Small intestine (tissue), 7 donors: ENCODE measurements around the gene UBC. TPM values are rescaled to one million over a fixed set of nuclear protein-coding genes. Genes with fewer than 3 reads are reported as not detected.
A peak's percentile ranks its signal among the peaks of the same experiment; 100 is the strongest.

ENCODE experiments used
- DNase-seq, 2 donors: peaks; one replicate each; pipeline versions ENCODE4 v3.0.0 to v3.0.0-alpha.2; 2013
- FAIRE-seq: peaks from 2 replicates; lab custom pipeline; 2012; peaks lifted over from hg19 to GRCh38; lab: Jason Lieb, UNC
- H3K27ac ChIP-seq, 3 donors: one replicate each; pipeline ENCODE4 v1.5.1; 2013; ENCODE audit warnings: low read length in 2 of 3, mild to moderate bottlenecking in 2 of 3, control low read depth in 1 of 3, inconsistent platforms in 1 of 3, low read depth in 1 of 3, moderate library complexity in 1 of 3
- H3K27me3 ChIP-seq, 3 donors: one replicate each; pipeline ENCODE4 v1.6.1; 2013; ENCODE audit warnings: low read length in 3 of 3, inconsistent platforms in 1 of 3; ENCODE audit not compliant: control insufficient read depth in 3 of 3, insufficient read depth in 3 of 3
- H3K36me3 ChIP-seq, 3 donors: one replicate each; pipeline ENCODE4 v1.6.1; 2013; ENCODE audit warnings: low read length in 3 of 3, inconsistent platforms in 1 of 3, low read depth in 1 of 3, mild to moderate bottlenecking in 1 of 3, moderate library complexity in 1 of 3; ENCODE audit not compliant: control insufficient read depth in 3 of 3, insufficient read depth in 2 of 3
- H3K4me1 ChIP-seq, 3 donors: one replicate each; pipeline ENCODE4 v1.6.1; 2013; ENCODE audit warnings: low read length in 2 of 3, inconsistent platforms in 1 of 3, low read depth in 1 of 3, mild to moderate bottlenecking in 1 of 3, moderate library complexity in 1 of 3; ENCODE audit not compliant: control insufficient read depth in 3 of 3, insufficient read depth in 2 of 3
- H3K4me3 ChIP-seq, 3 donors: one replicate each; pipeline ENCODE4 v1.5.1; 2013; ENCODE audit warnings: low read length in 3 of 3, control low read depth in 1 of 3, inconsistent platforms in 1 of 3, low read depth in 1 of 3, mild to moderate bottlenecking in 1 of 3, moderate library complexity in 1 of 3
- H3K9me3 ChIP-seq, 2 donors: one replicate each; pipeline ENCODE4 v1.6.1; 2013; ENCODE audit warnings: low read depth in 1 of 2, low read length in 1 of 2; ENCODE audit not compliant: control insufficient read depth in 2 of 2, insufficient read depth in 1 of 2
- WGBS, 3 donors: extraction: QIAGEN DNeasy Blood & Tissue Kit; methylation state at CpG; one replicate each; pipeline ENCODE4 v1.1.7; 2013; 5-methylcytosine and 5-hydroxymethylcytosine counted together
- polyA plus RNA-seq, 4 donors: library from polyadenylated mRNA; stranded (reverse) in 3 of 4; unstranded in 1 of 4; fragments of 200-250 nt in 3 of 4; fragments of 120-200 nt in 1 of 4; gene quantifications; one replicate each; pipeline versions ENCODE4 v1.2.1 to v1.2.3, GENCODE V29; 2013
- donor health status: healthy with polysubstance abuse.
- donor health status: control.
- donor health status: control.
- donor health status: Bipolar disorder and iron deficiency.
- donor health status: healthy.

UBC gene
- polyA plus RNA-seq, 4 donors = 704 to 1,948 (median 1,166) TPM

GRCh38 chr12:124878795-124879516 is 35.5 kb downstream of the UBC start:
- Histone ChIP-seq H3K9me3 (no peaks in the 10 kb centered on the region), H3K4me3 (no peak overlapping the region), H3K27me3 (no peaks in the 10 kb centered on the region), H3K4me1 (peaks cover 0 to 27% (median 0%) of the 10 kb centered on the region in 3 donors), H3K36me3 (no peaks in the 10 kb centered on the region), H3K27ac (no peak overlapping the region)
- FAIRE-seq (no peak), DNase-seq (no peak)
- 88 to 92% (median 90%) methylated on average over 18 of the region's 18 CpGs for WGBS, 3 donors

GRCh38 chr12:124877423-124877822 is 37.0 kb downstream of the UBC start:
- FAIRE-seq (no peak), DNase-seq (no peak)
- 74 to 81% (median 79%) methylated on average over 3 of the region's 3 CpGs for WGBS, 3 donors
- Histone ChIP-seq H3K9me3 (no peaks in the 10 kb centered on the region), H3K27ac (no peak overlapping the region), H3K36me3 (no peaks in the 10 kb centered on the region), H3K27me3 (no peaks in the 10 kb centered on the region), H3K4me3 (no peak overlapping the region), H3K4me1 (peaks cover 0 to 19% (median 0%) of the 10 kb centered on the region in 3 donors)

GRCh38 chr12:124876171-124876570 is 38.3 kb downstream of the UBC start:
- H3K4me3 ChIP-seq = no peak overlapping the region
- no peak for FAIRE-seq

GRCh38 chr12:124875803-124876132 is 38.7 kb downstream of the UBC start:
- H3K4me1 ChIP-seq = peaks cover 0 to 19% (median 2%) of the 10 kb centered on the region in 3 donors
- FAIRE-seq (no peak), DNase-seq (peak in 1 of 2 donors; percentile 27)
- H3K4me3 ChIP-seq = no peak overlapping the region
- WGBS, 3 donors = 20 to 64% (median 43%) methylated on average over 2 of the region's 2 CpGs
- H3K27me3 ChIP-seq = no peaks in the 10 kb centered on the region
- H3K36me3 ChIP-seq = no peaks in the 10 kb centered on the region
- H3K27ac ChIP-seq = no peak overlapping the region
- no peaks in the 10 kb centered on the region for H3K9me3 ChIP-seq

More at GRCh38 chr12:124876171-124876570, 38.3 kb downstream of the UBC start:
- Histone ChIP-seq H3K36me3 (no peaks in the 10 kb centered on the region), H3K27ac (no peak overlapping the region), H3K4me1 (peaks cover 0 to 19% (median 2%) of the 10 kb centered on the region in 3 donors), H3K27me3 (no peaks in the 10 kb centered on the region), H3K9me3 (no peaks in the 10 kb centered on the region)
- 77 to 90% (median 88%) methylated on average over 2 of the region's 2 CpGs for WGBS, 3 donors
- DNase-seq = no peak

GRCh38 chr12:124874988-124875802 is 39.3 kb downstream of the UBC start:
- H3K4me3 ChIP-seq = no peak overlapping the region
- peak in 1 of 2 donors; percentile 39 for DNase-seq
- FAIRE-seq = no peak
- H3K4me1 ChIP-seq = peaks cover 0 to 19% (median 2%) of the 10 kb centered on the region in 3 donors
- H3K27ac ChIP-seq = peak overlapping the region in 1 of 3 donors; percentile 24
- H3K36me3 ChIP-seq = no peaks in the 10 kb centered on the region
- WGBS, 3 donors = 40 to 62% (median 47%) methylated on average over 13 to 14 of the region's 14 CpGs
- no peaks in the 10 kb centered on the region for H3K27me3 ChIP-seq
- H3K9me3 ChIP-seq = no peaks in the 10 kb centered on the region

GRCh38 chr12:124874188-124874587 is 40.3 kb downstream of the UBC start:
- FAIRE-seq (no peak), DNase-seq (no peak)
- Histone ChIP-seq H3K9me3 (no peaks in the 10 kb centered on the region), H3K4me1 (peaks cover 0 to 19% (median 2%) of the 10 kb centered on the region in 3 donors), H3K4me3 (no peak overlapping the region), H3K27ac (no peak overlapping the region), H3K27me3 (no peaks in the 10 kb centered on the region), H3K36me3 (no peaks in the 10 kb centered on the region)
- WGBS, 3 donors = 83 to 98% (median 96%) methylated on average over 4 of the region's 4 CpGs

- Histone ChIP-seq H3K27me3 (no peaks in the 10 kb centered on the region), H3K4me3 (no peak overlapping the region), H3K36me3 (no peaks in the 10 kb centered on the region), H3K27ac (no peak overlapping the region), H3K9me3 (no peaks in the 10 kb centered on the region), H3K4me1 (peaks cover 0 to 21% (median 2%) of the 10 kb centered on the region in 3 donors)
- FAIRE-seq (no peak), DNase-seq (peak; percentile 11 to 73)
- WGBS, 3 donors = 45 to 69% (median 58%) methylated on average over 11 of the region's 11 CpGs
Measured at GRCh38 chr12:124872068-124872719, 42.3 kb downstream of the UBC start.

GRCh38 chr12:124871297-124871696 is 43.2 kb downstream of the UBC start:
- Histone ChIP-seq H3K9me3 (no peaks in the 10 kb centered on the region), H3K4me1 (peaks cover 0 to 21% (median 2%) of the 10 kb centered on the region in 3 donors), H3K36me3 (no peaks in the 10 kb centered on the region), H3K27me3 (no peaks in the 10 kb centered on the region), H3K27ac (no peak overlapping the region), H3K4me3 (no peak overlapping the region)
- DNase-seq = no peak
- WGBS, 3 donors = 79 to 89% (median 85%) methylated on average over 4 of the region's 4 CpGs
- no peak for FAIRE-seq
